Stimulated activated CD8-positive, alpha-beta memory T cell treated with anti-CD3 and anti-CD28 coated beads, Interleukin-12 subunit alpha, Interleukin-12 subunit beta, amount 100 ng/mL, for 24 hours (primary cell): Measurements from ENCODE around the gene IER5L.
"Not testable (repeated sequence)": the region's sequence is repeated elsewhere in the genome, so short reads cannot be mapped to it uniquely, and the experiment has no call there.

Source experiments
- DNase-seq: peaks from one replicate; pipeline ENCODE4 v3.0.0-alpha.2; 2020; ENCODE audit errors: extremely low read depth

IER5L gene

DNA sequence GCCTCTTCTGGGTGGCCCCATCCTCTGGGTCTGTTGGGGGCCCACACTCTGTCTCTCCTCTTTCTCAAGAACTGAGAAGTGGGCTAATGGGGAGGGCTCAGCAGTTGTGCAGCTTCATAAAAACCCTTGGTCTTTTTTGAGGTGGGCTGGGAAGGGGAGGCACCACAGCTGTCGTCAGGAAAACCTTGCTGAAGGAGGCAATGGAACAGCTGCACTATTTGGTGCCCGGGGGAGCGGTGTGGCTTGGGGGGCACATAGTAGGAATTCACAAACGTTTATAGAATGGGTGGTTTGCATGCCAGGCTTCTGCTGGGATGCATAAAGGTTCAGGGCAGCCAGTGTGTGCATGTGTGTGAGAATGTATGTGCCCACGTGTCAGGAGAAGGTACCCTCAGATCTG is 3.2 kb upstream of the IER5L start:
- DNase-seq = no peak

DNA sequence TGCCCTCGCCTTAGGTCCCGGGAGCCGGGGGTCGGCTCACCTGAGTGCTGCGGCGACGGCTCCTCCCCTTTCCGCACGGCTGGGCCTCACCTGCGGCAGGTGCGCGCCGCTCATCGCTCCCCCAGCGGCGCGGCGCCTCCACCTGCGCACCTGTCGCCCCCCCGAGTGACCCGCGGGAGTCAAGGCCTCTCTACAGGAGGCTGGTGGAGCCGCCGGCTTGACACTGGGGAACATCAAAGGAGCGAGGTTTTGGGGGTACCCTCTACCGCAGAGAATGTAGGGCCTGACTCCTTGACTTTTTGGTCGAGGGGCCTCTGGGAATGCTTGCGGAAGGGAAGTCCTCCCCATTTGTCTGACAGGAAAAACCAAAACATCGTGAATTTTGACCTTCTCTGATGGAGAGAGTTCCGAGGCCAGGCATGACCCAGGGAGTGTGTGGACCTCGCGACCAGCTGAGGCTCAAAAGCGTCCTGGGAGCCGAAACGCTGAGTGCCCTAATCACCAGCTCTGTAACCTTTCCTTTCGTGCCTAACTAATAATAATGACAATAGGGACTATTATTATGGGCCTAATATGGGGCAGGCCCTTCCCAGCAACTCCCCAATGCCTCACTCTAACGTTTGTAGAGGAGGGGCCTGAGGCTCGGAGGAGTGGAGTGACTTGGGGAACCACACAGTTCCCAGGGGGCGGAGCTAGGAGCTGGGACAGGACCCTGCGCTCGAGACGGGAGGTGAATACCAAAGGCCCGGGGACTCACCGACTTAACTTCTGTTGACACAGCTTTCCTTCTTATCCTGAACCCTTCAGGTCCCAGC is 714 bp upstream of the IER5L start:
- no peak for DNase-seq

GRCh38 chr9:129177443-129177790 is 644 bp downstream of the IER5L start:
- no peak for DNase-seq

DNA sequence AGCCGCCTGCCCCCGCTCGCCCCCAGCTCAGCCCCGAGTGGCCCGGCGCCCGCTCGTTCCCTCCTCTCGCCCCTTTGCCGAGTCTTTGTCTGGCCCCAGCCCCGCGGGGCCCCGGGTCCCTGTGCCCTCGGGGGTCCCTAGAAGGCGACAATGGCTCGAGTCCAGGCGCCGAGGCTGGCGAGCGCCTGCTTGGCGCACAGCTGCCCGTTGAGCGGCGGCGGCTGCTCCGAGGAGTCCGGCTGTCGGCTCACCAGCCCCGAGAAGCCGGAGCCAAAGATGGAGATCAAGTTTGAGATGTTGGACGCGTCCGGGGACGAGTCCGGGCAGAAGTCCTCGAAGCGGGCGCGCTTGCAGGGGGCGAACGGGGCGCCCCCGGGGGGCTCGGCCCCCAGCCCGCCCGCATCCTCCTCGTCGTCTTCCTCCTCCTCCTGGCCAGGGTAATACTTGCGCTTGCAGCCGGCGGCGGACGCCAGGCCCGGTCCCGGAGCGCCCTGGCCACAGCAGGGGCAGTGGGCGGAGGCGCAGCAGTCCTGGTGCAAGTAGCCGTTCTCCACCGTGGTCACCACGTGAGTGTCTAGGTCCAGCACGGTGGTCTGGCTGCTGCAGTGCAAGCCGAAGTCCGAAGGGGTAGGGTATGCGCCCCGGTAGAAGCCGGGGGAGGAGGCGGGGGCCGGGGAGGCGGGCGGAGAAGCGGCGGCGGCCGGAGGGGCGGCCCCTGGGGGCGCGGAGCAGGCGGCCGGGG is 1.2 kb downstream of the IER5L start:
- no peak for DNase-seq

- DNase-seq = no peak
Measured at GRCh38 chr9:129175825-129176633, 2.0 kb downstream of the IER5L start.

- DNase-seq = no peak
Measured at GRCh38 chr9:129175515-129175824, 2.6 kb downstream of the IER5L start.

GRCh38 chr9:129174724-129175514 is 3.1 kb downstream of the IER5L start:
- DNase-seq = no peak

GRCh38 chr9:129174102-129174723 is 3.8 kb downstream of the IER5L start:
- DNase-seq = peak; percentile 42

DNA sequence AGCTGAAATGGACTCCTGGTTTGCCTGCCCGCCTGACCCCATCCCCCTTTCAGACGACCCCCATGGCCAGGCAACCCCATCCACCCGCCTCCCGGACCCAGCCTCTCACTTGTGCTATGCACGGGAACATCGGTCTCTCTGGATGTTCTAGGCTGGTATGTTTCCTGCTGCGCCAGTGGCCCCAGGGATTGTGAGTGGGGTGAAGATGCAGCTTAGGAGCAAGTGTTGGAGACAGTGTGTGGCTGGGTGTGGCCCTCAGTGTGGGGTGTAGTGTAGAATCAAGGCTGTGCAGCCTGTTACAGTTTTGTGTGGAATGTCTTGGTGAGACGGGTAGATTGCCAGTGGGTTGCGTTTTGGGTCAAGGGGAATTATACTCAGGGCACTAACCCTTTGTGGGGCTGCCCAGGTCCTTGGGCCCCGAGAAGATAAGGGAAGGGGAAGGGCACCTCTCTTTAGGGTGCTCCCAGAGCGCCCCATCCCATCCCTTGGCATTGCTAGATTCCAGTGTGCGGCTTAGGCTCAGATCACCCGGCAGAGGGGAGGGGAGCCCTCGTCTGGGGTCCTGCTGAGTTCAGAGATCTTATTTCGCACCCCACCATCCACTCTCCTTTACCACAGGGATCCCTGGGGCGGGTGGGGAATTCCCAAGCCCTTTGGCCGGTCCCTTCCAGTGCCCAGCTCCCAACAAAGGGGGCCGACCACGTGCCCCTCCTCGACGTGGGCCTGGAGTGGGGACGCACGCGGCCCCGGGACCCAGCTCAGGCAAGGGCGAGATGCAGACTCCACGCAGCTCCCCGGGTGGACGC is 4.6 kb downstream of the IER5L start:
- no peak for DNase-seq

GRCh38 chr9:129172816-129173215 is 5.2 kb downstream of the IER5L start:
- no peak for DNase-seq

DNA sequence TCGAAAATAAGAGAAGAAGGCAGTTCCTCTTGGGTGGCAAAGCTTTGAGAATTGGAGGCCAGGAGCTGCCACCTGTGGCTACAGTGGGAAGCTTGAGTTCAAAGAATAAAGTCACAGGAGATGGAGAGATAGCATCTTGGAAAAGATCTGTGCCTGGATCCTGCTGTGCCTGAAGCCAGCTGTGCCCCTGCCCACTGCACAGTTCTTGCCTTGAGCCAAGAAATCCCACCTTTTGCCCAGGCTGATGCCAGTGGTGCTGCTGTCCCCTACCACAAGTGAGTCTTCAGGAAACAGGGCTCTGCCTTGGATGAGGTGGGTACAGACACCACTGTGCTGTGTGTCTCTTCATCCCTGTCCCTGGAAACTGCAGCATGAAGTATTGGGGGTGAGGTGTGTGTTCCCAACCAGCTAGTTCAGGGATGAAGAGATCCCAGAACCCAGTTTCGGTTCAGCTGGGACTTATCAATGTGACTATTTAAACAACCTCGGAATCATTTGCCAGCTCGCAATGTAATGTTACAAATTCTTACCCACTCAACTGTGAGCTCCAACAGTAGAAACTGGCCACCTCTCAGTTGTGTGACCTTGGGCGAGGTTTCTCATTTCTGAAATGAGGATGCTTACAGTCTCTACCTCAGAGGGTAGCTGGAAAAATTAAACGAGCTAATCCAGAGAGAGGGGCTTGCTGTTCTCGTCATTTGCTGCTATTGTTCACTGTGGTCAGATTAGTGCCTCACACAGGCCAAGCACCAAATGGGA is 5.9 kb downstream of the IER5L start:
- no peak for DNase-seq

GRCh38 chr9:129170229-129170628 is 7.8 kb downstream of the IER5L start:
- no peak for DNase-seq

DNA sequence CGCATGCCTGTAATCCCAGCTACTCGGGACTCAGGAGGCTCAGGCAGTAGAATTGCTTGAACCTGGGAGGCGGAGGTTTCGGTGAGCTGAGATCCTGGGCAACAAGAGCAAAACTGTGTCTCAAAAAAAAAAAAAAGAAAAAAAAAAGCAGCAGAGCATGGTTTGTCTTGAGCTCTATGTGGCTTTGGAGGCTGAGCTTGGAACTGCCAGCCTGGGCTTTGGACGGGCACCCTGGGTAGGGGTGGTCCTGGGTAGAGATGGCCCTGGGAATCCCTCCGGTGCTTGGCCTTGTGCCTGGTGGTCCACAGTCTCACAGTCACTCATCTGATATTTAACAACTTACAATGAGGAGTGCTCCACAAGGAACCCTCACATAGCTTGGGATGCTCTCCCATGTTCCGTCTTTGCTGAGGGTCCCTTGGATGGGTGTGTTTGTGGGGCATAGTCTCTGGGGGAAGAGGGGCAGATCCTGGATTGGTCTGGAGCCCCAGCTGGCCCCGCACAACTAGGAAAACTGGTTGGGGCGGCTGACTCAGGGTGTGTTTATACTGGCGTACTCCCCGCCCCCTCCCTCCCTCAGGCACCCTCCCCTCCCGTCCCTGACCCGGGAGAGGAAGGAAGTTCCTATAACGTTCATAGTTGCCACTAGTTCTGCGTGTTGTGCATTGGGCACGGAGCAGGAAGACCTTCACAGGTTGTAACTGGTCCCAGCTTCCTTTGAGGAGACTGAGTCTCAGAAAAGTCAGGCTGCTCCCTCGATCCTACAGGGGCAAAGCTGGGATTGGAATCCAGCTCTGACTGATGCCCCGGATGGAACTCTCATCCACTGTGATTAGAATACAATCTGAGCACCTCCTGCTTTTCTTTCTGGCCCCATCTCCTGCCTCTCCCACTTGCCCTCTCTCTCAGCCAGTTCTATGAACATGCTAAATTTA is 11.2 kb downstream of the IER5L start:
- no peak for DNase-seq

DNA sequence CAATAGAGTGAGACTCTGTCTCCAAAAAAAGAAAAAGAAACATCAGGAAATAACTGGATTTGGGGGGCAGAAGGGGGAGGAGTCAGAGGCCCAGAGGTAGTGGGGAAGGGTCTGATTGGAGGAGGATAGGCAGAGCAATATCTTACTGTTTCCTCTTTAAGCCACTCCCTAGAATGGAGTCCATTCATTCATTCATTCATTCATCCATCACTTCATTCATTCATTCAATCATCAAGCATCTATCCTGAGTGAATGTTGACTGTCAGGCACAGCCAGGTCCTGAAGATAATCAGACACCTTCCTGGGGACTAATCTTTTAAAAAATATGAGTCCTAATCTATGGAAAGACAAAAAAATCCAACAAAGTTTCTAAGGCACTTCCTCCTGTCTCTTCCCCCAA is 12.9 kb downstream of the IER5L start:
- no peak for DNase-seq

GRCh38 chr9:129164246-129164930 is 13.7 kb downstream of the IER5L start:
- no peak for DNase-seq

DNA sequence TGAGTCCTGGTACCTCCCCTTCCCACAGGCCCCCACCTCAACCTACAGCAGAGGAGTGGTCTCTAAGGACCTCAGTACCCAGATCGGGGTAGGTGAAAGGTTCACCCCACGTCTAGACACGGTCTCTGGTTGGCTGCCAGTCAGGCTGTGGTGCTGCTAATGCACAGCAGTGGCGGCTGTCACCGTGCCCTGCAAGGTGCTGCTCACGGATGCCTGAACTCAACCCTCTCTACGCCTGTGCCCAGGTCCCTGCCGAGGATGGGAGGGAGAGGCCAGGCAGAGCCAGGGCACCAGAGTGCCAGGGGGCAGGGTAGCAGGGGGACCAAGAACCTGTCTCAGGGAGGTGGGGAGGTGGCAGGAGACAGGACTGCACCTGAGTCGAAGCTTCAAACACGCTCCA is 14.3 kb downstream of the IER5L start:
- DNase-seq = no peak

DNA sequence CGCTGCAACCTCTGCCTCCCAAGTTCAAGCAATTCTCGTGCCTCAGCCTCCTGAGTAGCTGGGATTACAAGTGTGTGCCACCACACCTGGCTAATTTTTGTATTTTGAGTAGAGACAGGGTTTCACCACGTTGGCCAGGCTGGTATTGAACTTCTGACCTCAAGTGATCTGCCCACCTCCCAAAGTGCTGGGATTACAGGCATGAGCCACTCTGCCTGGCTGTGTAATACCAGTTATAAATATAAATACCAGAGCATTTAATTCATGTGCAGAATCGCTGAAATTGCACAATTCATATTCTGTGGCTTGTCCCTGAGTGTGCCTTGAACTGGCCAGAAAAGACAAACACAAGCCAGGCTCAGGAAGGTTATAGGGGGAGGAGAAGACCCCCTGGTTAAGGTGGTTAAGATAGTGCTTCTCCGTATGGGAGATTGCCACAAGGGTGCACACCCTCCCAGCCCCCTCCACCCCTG is 14.8 kb downstream of the IER5L start:
- not testable (repeated sequence) for DNase-seq
